Activated CD4-positive, CD25-positive, alpha-beta regulatory T cell treated with anti-CD3 and anti-CD28 coated beads, Interleukin-2, amount 50 U/mL, for 24 hours (primary cell): ENCODE measurements around the gene PTPN2.
"Not testable (repeated sequence)": the region's sequence is repeated elsewhere in the genome, so short reads cannot be mapped to it uniquely, and the experiment has no call there.

Experiments used
- ATAC-seq, 2 donors: fragments of 150-1000 bp; cut with Tn5 transposase; one replicate each; pipeline ENCODE4 v1.10.0; 2021; ENCODE audit warnings: mild to moderate bottlenecking in 1 of 2, moderate library complexity in 1 of 2

The PTPN2 gene

DNA sequence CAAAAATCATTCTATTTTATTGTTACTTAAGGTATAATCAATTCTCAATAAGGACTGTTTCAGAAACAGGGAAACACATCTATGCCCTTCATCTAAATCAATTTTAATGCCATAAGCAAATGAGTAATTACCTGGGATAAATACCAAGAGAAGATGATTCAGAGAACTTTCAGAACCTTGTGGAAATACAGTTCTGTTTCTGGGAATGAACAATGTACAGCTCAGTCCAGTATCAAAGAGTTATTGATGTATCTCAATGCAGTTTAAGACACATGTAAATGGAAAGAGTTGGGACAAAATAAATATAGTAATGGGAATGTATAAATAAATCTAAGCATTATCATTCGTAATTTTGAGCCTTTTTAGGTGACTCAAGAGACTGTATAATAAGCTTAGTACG is 60.1 kb downstream of the PTPN2 start:
- ATAC-seq = no peak

DNA sequence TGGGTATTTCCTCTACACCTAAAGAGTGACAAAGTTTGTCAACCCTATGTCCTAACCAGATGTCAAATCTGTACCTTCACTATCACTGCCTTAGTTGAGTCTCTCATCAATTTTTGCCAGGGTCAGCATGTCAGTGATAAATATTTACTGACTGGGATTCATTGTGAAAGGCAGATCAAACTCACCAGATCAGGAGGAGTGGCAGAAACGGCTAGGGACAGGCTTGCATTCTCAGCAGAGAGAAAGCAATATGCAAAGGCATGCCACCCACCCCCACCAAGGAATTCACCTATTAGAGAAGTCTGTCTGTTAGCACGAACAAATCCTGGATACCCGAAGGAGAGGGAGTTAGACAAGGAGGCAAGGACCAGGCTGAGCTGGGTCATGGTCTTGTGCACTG is 62.6 kb downstream of the PTPN2 start:
- ATAC-seq = no peak

DNA sequence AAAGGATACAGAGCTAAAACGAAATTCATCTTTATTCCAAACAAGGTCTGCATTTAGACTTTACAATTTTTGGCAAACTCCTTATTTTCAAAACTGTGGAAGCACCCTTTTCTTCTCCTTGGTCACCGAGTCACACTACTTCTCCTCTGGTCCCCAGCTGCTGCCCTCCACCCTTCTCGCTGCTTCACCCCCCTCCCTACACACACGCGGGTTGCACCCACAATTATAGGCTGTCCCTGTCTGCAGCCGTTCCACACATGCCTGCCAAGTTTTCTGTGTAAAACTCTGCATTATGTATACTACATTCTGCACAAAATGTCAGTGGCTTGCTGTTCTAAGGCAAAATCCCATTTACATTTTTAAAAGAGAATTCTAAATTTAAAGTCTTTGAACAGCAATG is 63.5 kb downstream of the PTPN2 start:
- ATAC-seq = no peak

DNA sequence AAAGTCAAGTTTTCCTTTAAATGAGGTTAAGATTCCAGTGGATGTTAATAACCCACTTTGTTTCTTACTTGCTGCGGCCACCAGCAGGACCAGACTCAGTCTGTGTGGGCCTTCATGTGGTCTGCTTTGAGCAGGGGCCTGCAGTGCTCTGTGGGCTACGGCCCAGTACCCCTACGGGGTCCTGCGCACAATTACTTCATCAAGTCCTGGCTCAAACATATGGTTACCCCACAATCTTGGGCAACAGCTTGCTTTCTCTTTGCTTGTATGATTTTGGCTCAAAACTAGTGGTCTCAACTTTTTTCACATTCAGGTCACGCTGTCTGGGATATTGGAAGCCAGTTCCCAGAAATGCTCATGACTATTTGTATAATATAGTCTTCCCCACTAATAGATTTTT is 64.2 kb downstream of the PTPN2 start:
- ATAC-seq = no peak

DNA sequence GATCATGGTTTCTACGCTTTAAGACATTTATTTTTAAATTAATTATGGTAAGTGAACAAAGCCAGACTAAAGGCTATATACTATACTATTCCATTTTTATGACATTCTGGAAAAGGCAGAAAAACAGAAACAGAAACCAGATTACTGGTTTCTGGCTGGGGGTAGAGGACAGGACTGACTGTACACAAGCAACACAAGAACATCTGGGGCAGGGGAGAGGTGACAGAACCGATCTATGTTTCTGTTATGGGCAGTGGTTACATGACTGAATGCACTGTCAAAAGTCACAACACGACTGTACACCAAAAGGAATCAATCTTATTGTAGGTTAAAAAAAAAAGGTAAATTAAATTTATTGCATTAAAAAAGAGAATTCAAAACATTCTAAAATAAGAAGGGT is 64.7 kb downstream of the PTPN2 start:
- ATAC-seq = peak; percentile 48 to 79

DNA sequence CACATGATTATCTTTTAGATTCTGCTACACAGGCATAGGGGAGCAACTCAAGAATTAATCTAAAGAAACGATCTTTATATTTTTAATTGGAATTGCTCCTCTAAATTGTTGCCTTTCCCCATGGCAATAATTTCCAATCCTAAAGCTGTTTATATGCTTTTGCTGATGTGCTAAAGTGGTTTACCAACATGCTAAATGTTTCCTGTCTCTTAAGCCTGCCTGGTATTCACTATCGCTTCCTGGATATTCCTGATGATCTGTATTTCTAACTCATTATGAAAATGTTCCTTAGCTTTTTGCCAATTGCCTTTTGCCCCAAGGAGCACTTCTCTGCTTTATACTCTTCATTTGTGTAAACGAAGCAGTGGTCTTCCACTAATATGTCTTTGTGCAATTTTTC is 65.8 kb downstream of the PTPN2 start:
- ATAC-seq = no peak

DNA sequence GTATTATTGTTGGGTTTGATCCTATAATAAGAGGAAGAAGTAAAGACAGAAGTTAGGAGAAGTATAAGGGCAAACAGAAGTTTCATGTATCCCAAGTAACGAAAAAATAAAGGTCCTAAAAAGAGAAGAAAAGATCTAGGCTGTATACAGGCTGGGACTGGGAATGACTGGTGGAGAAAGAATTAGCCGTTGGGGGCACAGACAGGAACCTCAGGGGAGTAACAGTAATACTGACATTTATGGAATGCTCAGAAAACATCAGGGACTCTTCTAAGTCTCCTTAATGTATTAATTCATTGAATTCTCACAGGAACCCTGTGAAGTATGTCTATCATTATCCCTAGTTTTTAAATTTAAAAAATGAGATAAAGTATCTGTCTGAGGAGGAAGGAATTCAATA is 67.6 kb downstream of the PTPN2 start:
- ATAC-seq = no peak

DNA sequence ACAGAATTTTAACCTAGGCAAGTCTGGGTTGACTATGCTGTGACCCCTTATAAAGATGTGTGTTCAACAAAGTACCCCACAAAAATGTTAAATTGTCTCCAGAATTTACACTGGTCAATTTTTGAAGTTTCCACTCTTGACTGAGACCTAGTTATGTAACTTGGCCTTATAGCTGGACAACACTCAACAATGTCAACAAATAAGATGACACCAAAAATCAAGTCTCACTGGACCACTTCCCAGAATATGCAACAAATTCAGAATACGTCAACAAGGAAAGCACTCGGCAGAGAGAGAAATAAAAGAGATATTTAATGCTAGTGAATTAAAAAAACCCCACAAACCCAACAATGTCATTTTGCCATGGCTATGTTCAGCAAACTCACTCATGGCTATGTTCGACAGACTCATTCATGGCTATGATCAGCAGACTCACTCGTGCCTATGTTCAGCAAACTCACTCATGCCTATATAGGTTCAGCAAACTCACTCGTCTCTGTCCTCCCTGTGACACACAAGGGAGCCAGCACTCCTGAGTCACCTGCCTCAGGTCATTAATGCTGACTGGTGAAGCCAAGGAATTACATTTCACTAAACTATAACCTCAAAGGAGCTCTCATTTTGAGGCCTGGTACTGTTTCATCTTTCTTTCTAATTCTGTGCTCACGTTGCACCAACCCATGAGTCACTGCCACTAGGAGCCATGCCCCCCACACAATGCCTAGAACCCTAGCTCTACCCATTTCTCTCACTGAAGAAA is 72.7 kb downstream of the PTPN2 start:
- ATAC-seq = peak; percentile 51 to 58

DNA sequence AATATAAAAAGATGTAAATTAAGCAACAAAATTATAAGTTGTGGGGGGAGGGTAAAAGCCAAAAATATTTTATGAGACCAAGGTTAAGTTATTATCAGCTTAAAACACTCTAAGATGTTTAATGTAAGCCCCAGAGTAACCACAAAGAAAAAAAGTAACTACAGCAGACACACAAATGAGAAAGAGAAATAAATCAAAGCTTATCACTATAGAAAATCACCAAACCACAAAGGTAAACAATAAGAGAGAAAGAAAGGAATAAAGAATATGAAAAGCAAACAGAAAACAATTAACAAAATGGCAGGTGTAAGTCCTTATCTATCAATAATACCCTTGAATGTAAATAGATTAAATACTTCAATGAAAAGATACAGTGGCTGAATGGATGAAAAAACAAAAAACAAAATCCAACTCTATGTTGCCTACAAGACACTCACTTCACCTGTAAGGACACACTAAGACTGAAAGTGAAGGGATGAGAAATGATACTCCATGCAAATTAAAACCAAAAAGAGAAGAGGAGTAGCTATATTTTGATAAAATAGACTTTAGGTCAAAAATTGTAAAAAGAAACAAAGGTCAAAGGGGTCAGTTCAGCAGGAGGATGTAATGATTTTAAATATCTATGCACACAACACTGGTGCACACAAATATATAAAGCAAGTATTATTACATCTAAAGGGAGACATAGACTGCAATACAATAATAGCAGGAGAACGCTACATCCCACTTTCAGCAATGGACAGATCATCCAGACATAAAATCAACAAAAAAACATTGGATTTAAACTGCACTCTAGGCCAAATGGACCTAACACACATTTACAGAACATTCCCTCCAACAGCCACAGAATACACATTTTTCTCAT is 80.7 kb downstream of the PTPN2 start:
- peak in 1 of 2 donors; percentile 27 for ATAC-seq

DNA sequence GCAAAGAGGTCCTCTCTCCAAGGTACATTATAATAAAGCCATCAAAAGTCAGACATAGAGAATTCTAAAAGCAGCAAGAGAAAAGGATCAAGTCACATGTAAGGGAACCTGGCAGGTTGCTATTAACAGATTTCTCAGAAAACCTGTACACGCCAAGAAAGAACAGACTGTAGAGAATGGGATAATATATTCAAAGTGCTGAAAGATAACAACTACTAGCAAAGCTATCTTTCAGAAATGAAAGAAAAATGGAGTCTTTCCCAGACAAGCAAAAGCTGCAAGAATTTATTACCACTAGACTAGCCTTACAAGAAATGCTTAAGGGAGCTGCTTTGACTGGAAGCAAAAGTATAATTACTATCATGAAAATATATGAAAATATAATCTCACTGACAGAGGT is 81.5 kb downstream of the PTPN2 start:
- no peak for ATAC-seq

DNA sequence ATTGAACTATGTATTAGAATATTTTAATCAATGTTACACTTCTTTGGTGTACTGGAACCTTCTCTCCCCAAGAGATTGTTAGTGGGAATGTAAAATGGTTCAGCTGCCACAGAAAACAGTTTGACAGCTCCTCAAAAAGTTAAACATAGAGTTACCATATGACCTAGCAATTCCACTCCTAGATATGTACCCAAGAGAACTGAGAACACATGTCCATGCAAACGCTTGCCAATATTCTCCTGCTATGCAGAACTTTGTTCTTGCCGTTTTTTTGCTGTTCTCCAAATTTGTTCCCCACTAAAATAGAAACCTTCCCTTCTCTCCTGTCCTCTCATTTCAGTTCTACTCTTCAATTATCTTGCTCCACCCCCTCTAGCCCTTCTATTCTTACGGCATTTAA is 87.6 kb downstream of the PTPN2 start:
- no peak for ATAC-seq

DNA sequence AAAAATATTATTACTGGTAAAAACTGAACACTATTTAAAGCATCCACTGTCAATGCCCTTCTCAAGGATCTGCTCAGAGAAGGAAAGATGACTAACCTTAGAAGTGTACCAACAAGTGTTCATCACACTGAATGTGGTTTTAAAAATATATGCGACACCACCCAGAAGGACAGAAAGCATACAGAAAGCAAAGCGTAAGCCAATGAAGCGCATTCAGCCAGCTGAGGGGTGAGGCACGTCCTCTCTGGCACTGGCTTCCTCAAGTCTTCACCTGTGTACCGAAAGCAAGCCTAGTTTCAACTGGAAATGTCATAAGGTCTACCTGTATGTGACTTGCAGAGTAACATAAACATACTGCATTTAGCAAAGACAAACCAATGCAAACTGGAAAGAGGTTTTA is 92.4 kb downstream of the PTPN2 start:
- ATAC-seq = no peak

DNA sequence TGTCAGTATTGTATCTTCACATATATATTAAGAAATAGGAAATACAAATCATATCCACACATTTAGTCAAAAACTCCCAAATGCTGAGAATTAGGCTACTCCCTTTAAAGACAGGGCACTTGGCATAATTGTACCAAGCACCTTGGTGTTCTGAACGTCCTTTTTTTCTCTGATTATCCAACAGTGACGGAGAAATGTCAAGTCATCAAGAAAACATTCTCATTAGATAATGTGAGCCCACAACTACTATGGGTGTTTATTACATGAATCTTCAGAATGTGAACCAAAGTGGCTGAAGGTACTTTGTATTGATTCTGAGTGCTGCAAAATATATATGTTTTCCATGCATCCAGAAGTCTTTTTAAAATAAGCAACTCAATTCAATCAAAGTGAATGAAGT is 97.4 kb downstream of the PTPN2 start:
- ATAC-seq = no peak

DNA sequence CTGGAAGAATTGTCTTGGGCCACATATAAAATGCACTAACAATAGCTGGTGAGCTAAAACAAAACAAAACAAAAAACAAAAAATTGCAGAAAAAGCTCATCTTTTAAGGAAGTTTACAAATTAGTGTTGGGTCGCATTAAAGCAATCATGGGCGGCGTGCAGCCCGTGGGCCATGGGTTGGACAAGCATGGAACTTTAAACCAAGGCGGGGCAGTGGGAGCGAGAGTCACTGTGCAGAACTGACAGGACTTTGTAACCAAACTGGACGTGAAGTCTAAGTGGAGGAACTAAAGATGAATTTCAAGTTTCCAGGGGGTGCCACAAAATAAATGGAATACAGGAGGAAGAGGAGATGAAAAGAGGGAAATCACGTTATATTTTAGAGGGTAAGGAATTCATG is 100.5 kb downstream of the PTPN2 start:
- ATAC-seq = no peak

DNA sequence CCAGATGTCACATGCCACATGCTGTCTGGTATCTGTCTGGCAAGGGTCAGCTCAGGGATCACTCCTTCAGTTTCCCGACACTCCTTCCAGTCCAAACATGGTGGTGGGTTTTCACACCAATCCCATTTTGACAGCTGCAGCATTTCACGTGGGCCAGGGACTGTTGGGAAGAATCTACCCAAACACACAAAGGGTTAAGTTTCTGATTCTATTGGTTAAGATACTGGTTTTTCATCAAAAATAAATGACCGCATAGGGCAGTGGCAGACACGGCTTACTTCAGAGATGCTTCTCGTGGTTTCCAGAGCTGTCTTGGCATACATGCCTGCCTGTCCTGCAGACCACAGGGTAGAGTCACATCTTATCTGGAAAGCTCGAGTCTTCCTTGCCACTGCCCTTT is 101.5 kb downstream of the PTPN2 start:
- no peak for ATAC-seq

DNA sequence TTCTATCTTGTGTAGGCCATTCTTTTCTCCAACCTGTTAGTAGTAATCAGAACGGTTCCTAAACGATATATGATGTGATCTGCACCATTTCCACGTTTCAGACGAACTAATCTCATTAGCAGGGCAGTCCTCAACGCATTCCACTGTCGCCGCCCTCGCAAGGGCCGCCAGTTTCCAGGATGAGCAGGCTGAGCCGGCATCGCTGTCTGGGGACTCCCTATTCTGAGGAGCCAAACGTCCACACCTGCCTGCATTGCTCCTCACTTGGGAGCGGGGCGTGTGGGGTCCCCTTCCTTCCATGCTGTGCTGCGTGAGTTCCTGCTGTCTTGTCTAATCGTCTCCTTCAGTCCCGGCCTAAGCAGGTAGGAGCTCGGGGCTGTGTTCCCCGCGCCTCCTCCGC is 104.6 kb downstream of the PTPN2 start:
- no peak for ATAC-seq

DNA sequence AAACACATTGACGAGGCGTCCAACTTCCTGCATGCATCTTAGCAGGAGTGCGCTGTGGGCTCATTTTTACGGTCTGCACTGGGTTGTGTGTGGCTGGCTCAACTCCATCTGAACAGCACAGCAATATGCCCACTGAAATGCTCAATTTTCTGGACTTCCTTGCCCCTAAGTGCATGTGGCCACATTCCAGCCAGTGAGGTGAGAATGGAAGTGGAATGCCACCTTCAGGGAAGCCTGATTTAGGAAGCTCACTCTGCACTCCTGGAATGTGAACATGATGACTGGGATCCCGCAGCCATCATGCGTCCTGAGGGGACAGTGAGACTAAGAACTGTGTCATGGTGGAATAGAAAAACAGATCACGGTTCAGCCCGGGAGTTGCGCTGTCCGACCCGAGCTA is 105.0 kb downstream of the PTPN2 start:
- ATAC-seq = no peak

DNA sequence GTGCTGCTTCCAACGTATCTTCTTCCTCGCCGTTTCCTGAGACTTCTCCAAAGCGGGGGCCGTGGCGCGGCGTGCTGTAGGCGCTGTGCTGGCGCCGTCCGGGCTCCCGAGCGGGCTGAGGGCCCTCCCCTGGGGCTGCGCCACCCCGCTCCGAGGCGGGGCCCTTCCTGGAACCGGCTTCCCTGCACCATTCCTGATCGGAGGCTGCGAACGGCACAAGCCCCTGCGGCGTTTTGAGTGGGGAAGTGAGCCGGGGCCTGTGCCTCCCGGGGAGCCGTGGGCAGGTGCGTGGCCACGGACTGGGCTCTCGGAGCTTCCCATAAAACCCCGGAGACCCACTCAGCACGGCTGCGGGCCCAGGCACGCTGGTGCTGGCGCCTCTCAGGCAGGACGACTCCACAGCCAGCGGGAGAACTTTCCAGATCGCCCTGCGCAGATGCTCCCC is 106.5 kb downstream of the PTPN2 start:
- ATAC-seq = no peak

DNA sequence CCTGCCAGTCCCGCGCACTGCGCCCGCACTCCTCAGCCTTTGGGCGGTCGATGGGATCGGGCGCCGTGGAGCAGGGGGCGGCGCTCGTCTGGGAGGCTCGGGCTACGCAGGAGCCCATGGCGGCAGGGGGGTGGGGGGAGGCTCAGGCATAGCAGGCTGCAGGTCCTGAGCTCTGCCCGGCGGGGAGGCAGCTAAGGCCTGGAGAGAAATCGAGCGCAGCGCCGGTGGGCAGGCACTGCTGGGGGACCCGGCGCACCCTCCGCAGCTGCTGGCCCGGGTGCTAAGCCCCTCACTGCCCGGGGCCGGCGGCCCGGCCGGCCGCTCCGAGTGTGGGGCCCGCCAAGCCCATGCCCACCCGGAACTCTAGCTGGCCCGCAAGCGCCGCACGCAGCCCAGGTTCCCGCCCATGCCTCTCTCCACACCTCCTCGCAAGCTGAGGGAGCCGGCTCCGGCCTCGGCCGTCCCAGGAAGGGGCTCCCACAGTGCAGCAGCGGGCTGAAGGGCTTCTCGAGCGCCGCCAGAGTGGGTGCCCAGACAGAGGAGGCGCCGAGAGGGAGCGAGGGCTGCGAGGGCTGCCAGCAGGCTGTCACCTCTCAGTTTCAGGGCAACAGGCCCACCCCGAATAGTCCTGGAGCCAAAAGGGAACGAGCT is 107.1 kb downstream of the PTPN2 start:
- no peak for ATAC-seq

DNA sequence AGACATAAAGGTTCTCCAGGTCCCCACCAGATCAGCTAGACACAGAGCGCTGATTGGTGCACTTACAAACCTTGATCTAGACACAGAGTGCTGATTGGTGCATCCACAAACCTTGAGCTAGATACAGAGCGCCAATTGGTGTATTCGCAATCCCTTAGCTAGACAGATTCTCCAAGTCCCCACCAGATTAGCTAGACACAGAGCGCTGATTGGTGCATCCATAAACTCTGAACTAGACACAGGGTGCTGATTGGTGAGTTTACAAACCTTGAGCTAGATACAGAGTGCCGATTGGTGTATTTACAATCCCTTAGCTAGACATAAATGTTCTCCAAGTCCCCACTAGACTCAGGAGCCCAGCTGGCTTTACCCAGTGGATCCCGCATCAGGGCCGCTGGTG is 107.6 kb downstream of the PTPN2 start:
- ATAC-seq = not testable (repeated sequence)

DNA sequence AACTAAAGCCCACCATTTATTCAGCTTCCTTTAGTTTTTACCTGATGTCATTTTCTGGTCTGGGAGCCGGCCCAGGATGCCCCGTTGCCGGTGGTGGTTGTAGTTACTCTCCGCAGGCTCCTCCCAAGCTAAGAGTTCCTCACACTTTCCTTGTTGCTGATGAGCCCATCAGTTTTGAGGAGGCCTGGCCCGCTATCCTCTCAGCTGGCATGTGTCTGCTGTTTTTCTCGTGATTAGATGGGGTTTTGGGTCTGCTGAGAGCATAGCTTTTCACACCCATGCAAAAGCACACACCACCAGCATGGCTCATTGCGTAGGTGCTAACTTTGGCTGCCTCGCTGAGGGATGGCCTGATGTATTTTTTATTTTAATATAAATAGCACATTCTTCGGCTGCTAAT is 109.1 kb downstream of the PTPN2 start:
- peak; percentile 45 to 65 for ATAC-seq

DNA sequence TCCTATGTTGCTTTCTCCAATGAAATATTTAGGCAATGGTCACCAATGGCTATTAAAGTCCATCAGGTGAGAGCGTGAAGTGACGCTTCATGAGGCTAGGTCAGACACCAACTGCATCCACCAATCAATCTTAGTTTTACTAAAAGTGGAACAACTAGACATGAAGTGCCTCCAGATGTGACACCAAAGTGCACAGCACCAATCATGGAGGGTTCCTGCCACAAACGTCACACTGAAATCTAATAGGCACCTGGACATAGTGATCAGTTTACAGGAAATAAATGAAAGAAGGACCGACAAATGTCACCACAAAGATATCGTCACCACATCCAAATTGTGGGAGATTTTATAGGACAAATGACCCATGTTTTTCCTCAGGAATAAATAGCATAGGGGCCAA is 110.7 kb downstream of the PTPN2 start:
- ATAC-seq = no peak

DNA sequence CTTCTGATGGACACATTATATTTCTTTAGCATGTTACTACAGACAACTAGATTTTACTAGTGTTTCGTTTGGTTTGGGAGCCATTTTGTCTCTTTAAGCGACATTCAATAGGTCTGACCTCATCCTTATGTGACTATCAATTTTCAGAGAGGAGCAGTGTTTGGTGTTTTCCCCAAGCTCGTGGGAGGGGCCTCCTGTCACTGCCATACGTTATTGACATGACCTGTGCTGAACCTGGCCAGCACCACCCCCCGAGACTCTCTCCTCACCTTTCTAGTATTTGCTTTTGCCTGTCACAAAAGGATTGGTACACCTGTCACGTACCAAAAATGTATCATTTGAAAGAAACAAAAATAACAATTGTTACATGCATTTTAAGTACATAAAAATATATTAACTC is 111.9 kb downstream of the PTPN2 start:
- ATAC-seq = no peak
